Measurements from ENCODE around the gene TNNT2.

DNA sequence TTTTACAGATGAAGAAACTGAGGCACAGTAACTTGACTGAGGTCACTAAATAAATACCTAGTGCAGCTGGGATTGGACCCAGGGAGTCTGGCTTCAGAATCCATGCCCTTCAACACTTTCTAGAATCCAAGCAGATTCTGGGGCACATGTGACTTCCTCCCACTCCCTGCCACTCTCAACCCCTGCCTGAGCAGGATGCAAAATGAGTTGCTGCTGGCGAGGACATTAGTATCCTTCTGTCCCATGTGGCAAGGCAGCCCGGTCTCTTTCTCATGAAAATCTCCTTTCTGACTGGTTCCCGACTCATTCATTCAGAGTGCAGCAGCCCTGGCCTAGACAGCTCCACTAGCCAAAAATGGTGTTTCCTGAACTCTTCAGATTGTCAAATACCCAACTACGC is 28.4 kb downstream of the TNNT2 start:
- TF ChIP-seq ASH2L (IDR thresholded peaks at IDR 0.05; ENCODE audit: low read length) (no peak), ZNF274 (IDR thresholded peaks at IDR 0.05; ENCODE audit: borderline replicate concordance, extremely low read depth, low read length) (no peak), GABPA (IDR thresholded peaks at IDR 0.05; ENCODE audit: borderline replicate concordance, insufficient read depth, low read length) (no peak), JUN (IDR thresholded peaks at IDR 0.05; ENCODE audit: low read depth, low read length) (no peak), KDM1A (IDR thresholded peaks at IDR 0.05; ENCODE audit: borderline replicate concordance, low read length) (no peak), JUND (IDR thresholded peaks at IDR 0.05; ENCODE audit: low read length) (no peak), YY1 (IDR thresholded peaks at IDR 0.05; ENCODE audit: low read depth, low read length) (no peak), POLR2A (IDR thresholded peaks at IDR 0.05; ENCODE audit: control extremely low read depth in 1 of 2, low read depth in 2 of 2, low read length in 2 of 2) (no peak), POLR2AphosphoS5 (IDR thresholded peaks at IDR 0.05; ENCODE audit: low read depth, low read length) (no peak)
- TF ChIP-seq, protein P1, sequence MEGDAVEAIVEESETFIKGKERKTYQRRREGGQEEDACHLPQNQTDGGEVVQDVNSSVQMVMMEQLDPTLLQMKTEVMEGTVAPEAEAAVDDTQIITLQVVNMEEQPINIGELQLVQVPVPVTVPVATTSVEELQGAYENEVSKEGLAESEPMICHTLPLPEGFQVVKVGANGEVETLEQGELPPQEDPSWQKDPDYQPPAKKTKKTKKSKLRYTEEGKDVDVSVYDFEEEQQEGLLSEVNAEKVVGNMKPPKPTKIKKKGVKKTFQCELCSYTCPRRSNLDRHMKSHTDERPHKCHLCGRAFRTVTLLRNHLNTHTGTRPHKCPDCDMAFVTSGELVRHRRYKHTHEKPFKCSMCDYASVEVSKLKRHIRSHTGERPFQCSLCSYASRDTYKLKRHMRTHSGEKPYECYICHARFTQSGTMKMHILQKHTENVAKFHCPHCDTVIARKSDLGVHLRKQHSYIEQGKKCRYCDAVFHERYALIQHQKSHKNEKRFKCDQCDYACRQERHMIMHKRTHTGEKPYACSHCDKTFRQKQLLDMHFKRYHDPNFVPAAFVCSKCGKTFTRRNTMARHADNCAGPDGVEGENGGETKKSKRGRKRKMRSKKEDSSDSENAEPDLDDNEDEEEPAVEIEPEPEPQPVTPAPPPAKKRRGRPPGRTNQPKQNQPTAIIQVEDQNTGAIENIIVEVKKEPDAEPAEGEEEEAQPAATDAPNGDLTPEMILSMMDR (IDR thresholded peaks at IDR 0.05; ENCODE audit: control extremely low read depth in 1 of 3, insufficient read depth in 1 of 3, low read depth in 1 of 3, low read length in 3 of 3), result no peak
- TF ChIP-seq, protein P2, sequence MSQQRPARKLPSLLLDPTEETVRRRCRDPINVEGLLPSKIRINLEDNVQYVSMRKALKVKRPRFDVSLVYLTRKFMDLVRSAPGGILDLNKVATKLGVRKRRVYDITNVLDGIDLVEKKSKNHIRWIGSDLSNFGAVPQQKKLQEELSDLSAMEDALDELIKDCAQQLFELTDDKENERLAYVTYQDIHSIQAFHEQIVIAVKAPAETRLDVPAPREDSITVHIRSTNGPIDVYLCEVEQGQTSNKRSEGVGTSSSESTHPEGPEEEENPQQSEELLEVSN (IDR thresholded peaks at IDR 0.05), result no peak

Data from H1 (cell line).